Neural cell (in vitro differentiated cells): ENCODE measurements around the gene TBC1D30. TPM values are rescaled to one million over a fixed set of nuclear protein-coding genes. Genes with fewer than 3 reads are reported as not detected.

Experiments
- H2AFZ ChIP-seq: fragments of 200-600, 300-800 bp; sonication (generic), shearing (Covaris generic); 2 replicates; pipeline ENCODE4 v1.6.0; 2014; ENCODE audit warnings: low read depth, mild to moderate bottlenecking, antibody characterized with exemption, low read length, moderate library complexity
- H3F3A ChIP-seq: fragments of 200-600 bp; shearing (Covaris generic); 2 replicates; pipeline ENCODE4 v1.6.1; 2016; ENCODE audit warnings: mild to moderate bottlenecking, moderate library complexity, mixed read lengths, antibody characterized with exemption, low read length; ENCODE audit not compliant: insufficient read depth, poor library complexity, severe bottlenecking
- H3K27ac ChIP-seq: fragments of 200-600, 300-800 bp; sonication (generic), shearing (Covaris generic); 2 replicates; pipeline ENCODE4 v1.5.1; 2014; ENCODE audit warnings: mild to moderate bottlenecking, low read length, moderate library complexity
- H3K27me3 ChIP-seq: fragments of 300-800, 200-600 bp; sonication (generic), shearing (Covaris generic); 2 replicates; pipeline ENCODE4 v1.6.0; 2014; ENCODE audit warnings: mild to moderate bottlenecking, low read depth, low read length, moderate library complexity; ENCODE audit not compliant: insufficient read depth
- H3K36me3 ChIP-seq: fragments of 300-800, 200-600 bp; sonication (generic), shearing (Covaris generic); 2 replicates; pipeline ENCODE4 v1.5.1; 2014; ENCODE audit warnings: mild to moderate bottlenecking, antibody characterized with exemption, low read length, moderate library complexity; ENCODE audit not compliant: insufficient read depth
- H3K4me2 ChIP-seq: fragments of 300-800, 200-600 bp; sonication (generic), shearing (Covaris generic); 2 replicates; pipeline ENCODE4 v1.6.0; 2014; ENCODE audit warnings: mild to moderate bottlenecking, low read length
- H3K4me3 ChIP-seq: fragments of 300-800, 200-600 bp; sonication (generic), shearing (Covaris generic); 2 replicates; pipeline ENCODE4 v1.5.1; 2014; ENCODE audit warnings: mild to moderate bottlenecking, low read length, moderate library complexity
- H3K79me2 ChIP-seq: fragments of 200-600 bp; shearing (Covaris generic); replicated peaks from 2 replicates; pipeline ENCODE4 v1.6.0; 2014; ENCODE audit warnings: mild to moderate bottlenecking, low read length, moderate library complexity; ENCODE audit not compliant: insufficient read depth
- H3K9ac ChIP-seq: fragments of 300-800, 200-600 bp; sonication (generic), shearing (Covaris generic); 2 replicates; pipeline ENCODE4 v1.6.1; 2016; ENCODE audit warnings: mild to moderate bottlenecking, low read length, mixed read lengths
- H3K9me2 ChIP-seq: fragments of 200-600 bp; shearing (Covaris generic); 2 replicates; pipeline ENCODE4 v1.6.1; 2016; ENCODE audit warnings: mild to moderate bottlenecking, low read length, mixed read lengths; ENCODE audit not compliant: insufficient read depth
- H3K9me3 ChIP-seq: fragments of 200-600, 300-800 bp; sonication (generic), shearing (Covaris generic); 2 replicates; pipeline ENCODE4 v1.6.1; 2016; ENCODE audit warnings: mild to moderate bottlenecking, mixed run types, low read length, moderate library complexity, mixed read lengths
- H4K20me1 ChIP-seq: fragments of 200-600 bp; shearing (Covaris generic); 2 replicates; pipeline ENCODE4 v1.6.1; 2016; ENCODE audit warnings: mild to moderate bottlenecking, mixed run types; ENCODE audit not compliant: insufficient read depth
- EP300 ChIP-seq: fragments of 450-650 bp; conservative IDR thresholded peaks from 2 replicates; pipeline ENCODE4 v1.6.1; 2014; ENCODE audit warnings: antibody characterized with exemption, mild to moderate bottlenecking, moderate library complexity; ENCODE audit not compliant: poor library complexity, severe bottlenecking
- EZH2 ChIP-seq: fragments of 200-600, 300-800 bp; shearing (Covaris generic), sonication (generic); IDR thresholded peaks from 2 replicates; pipeline ENCODE4 v1.6.1; 2014; ENCODE audit warnings: antibody characterized with exemption, low read length, borderline replicate concordance, mild to moderate bottlenecking; ENCODE audit not compliant: insufficient read depth, poor library complexity, severe bottlenecking
- MXI1 ChIP-seq: fragments of 450-650 bp; conservative IDR thresholded peaks from 2 replicates; pipeline ENCODE4 v1.6.1; 2014; ENCODE audit warnings: antibody characterized with exemption, mild to moderate bottlenecking; ENCODE audit not compliant: poor library complexity, severe bottlenecking
- POLR2AphosphoS5 ChIP-seq: IDR thresholded peaks from 2 replicates; pipeline ENCODE4 v1.6.1; 2012
- RAD21 ChIP-seq: fragments of 450-650 bp; conservative IDR thresholded peaks from 2 replicates; pipeline ENCODE4 v1.6.1; 2014; ENCODE audit warnings: antibody characterized with exemption, mild to moderate bottlenecking, moderate library complexity
- SMC3 ChIP-seq: fragments of 450-650 bp; conservative IDR thresholded peaks from 2 replicates; pipeline ENCODE4 v1.6.1; 2014; ENCODE audit warnings: antibody characterized with exemption, mild to moderate bottlenecking, moderate library complexity; ENCODE audit not compliant: poor library complexity
- TAF1 ChIP-seq: IDR thresholded peaks from 2 replicates; pipeline ENCODE4 v1.6.1; 2012; ENCODE audit warnings: low read depth
- polyA plus RNA-seq: library from polyadenylated mRNA; depleted of rRNA; stranded (reverse); fragments of >200 nt; gene quantifications from 2 replicates; pipeline ENCODE4 v1.2.3, GENCODE V29; 2014
- TF ChIP-seq, protein P1 (sequence below): IDR thresholded peaks from 2 replicates; pipeline ENCODE4 v1.6.1; 2012; ENCODE audit warnings: borderline replicate concordance
- TF ChIP-seq, protein P2 (sequence below): fragments of 450-650 bp; IDR thresholded peaks from 2 replicates; pipeline ENCODE4 v1.5.1; 2014; ENCODE audit warnings: antibody characterized with exemption, mild to moderate bottlenecking, moderate library complexity; ENCODE audit not compliant: poor library complexity, severe bottlenecking

TBC1D30 gene
- polyA plus RNA-seq, 1 donor from 2014 or later = 17.6 TPM

DNA sequence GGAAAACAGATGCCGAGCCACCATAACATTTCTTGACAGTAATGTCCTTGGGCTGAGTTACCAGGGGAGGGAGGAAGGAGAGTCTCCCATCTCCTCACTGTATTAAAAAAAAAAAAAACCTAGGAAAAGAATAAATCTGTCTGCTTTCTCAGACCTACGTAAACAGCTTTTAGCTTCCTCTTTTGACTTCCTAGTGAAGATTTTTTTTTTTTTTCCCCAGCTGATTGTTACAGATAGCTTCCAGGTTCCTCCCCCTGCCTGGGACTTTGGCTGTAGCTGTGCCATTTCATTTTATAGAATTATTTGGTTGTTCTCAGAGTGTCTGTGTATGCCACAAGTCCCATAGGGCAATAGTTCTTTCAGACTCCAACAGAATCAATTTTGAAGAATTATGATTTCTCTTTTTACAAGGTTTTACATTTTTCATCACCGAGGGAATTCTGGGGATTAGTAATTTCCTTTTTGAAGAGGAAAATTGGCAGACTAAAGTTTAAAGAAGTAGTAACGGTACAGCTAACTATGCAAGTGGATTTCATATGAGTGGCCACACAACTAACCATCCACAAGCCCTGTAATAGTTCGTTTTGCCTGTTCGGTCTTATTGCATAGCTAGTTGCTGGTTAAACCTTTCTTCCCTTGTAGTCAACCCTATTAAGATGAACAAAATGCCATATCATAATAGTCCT, 42.1 kb upstream of the TBC1D30 start:
- H3K79me2 ChIP-seq = no peaks in the 10 kb centered on the region
- no peak overlapping the region for H3K27ac ChIP-seq
- no peaks in the 10 kb centered on the region for H3K9me2 ChIP-seq
- H3K4me2 ChIP-seq = no peak overlapping the region
- peak overlapping the region; percentile 67 for H3K4me3 ChIP-seq
- H2AFZ ChIP-seq = no peak overlapping the region
- H3K27me3 ChIP-seq = peaks cover 28% of the 10 kb centered on the region
- no peaks in the 10 kb centered on the region for H3K36me3 ChIP-seq
- TF ChIP-seq SMC3 (no peak), EP300 (no peak), TAF1 (no peak), MXI1 (no peak), EZH2 (no peak), RAD21 (no peak), POLR2AphosphoS5 (no peak)
- TF ChIP-seq, protein P1, sequence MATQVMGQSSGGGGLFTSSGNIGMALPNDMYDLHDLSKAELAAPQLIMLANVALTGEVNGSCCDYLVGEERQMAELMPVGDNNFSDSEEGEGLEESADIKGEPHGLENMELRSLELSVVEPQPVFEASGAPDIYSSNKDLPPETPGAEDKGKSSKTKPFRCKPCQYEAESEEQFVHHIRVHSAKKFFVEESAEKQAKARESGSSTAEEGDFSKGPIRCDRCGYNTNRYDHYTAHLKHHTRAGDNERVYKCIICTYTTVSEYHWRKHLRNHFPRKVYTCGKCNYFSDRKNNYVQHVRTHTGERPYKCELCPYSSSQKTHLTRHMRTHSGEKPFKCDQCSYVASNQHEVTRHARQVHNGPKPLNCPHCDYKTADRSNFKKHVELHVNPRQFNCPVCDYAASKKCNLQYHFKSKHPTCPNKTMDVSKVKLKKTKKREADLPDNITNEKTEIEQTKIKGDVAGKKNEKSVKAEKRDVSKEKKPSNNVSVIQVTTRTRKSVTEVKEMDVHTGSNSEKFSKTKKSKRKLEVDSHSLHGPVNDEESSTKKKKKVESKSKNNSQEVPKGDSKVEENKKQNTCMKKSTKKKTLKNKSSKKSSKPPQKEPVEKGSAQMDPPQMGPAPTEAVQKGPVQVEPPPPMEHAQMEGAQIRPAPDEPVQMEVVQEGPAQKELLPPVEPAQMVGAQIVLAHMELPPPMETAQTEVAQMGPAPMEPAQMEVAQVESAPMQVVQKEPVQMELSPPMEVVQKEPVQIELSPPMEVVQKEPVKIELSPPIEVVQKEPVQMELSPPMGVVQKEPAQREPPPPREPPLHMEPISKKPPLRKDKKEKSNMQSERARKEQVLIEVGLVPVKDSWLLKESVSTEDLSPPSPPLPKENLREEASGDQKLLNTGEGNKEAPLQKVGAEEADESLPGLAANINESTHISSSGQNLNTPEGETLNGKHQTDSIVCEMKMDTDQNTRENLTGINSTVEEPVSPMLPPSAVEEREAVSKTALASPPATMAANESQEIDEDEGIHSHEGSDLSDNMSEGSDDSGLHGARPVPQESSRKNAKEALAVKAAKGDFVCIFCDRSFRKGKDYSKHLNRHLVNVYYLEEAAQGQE = no peak
- TF ChIP-seq, protein P2, sequence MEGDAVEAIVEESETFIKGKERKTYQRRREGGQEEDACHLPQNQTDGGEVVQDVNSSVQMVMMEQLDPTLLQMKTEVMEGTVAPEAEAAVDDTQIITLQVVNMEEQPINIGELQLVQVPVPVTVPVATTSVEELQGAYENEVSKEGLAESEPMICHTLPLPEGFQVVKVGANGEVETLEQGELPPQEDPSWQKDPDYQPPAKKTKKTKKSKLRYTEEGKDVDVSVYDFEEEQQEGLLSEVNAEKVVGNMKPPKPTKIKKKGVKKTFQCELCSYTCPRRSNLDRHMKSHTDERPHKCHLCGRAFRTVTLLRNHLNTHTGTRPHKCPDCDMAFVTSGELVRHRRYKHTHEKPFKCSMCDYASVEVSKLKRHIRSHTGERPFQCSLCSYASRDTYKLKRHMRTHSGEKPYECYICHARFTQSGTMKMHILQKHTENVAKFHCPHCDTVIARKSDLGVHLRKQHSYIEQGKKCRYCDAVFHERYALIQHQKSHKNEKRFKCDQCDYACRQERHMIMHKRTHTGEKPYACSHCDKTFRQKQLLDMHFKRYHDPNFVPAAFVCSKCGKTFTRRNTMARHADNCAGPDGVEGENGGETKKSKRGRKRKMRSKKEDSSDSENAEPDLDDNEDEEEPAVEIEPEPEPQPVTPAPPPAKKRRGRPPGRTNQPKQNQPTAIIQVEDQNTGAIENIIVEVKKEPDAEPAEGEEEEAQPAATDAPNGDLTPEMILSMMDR = no peak
- H3K9ac ChIP-seq = no peak overlapping the region
- peaks cover 3% of the 10 kb centered on the region for H3F3A ChIP-seq
- no peaks in the 10 kb centered on the region for H3K9me3 ChIP-seq
- H4K20me1 ChIP-seq = no peaks in the 10 kb centered on the region

DNA sequence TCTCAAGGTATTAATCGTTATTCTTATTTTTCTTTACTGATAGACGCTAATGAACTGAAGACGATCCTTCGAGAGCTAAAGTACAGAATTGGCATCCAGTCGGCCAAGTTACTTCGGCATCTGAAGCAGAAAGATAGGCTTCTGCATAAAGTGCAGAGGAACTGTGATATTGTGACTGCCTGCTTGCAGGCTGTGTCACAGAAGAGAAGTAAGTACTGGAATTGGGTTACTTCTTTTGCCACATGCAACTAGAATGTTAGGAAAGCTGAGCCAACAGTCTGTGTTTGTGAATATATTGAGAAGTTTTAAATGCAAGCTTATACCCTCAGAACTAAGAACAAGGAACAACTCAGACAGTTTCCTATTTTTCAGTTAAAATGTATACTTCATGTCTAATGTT, 38.6 kb upstream of the TBC1D30 start:
- TF ChIP-seq POLR2AphosphoS5 (no peak), MXI1 (no peak), EZH2 (no peak), SMC3 (no peak), TAF1 (no peak), EP300 (no peak), RAD21 (no peak)
- TF ChIP-seq, protein P2 = no peak
- TF ChIP-seq, protein P1 = no peak
- Histone ChIP-seq H3K36me3 (no peaks in the 10 kb centered on the region), H3K4me2 (no peak overlapping the region), H3K9me3 (no peaks in the 10 kb centered on the region), H4K20me1 (no peaks in the 10 kb centered on the region), H3F3A (no peaks in the 10 kb centered on the region), H3K27ac (no peak overlapping the region), H3K9me2 (no peaks in the 10 kb centered on the region), H3K4me3 (no peak overlapping the region), H3K27me3 (peaks cover 12% of the 10 kb centered on the region), H2AFZ (no peak overlapping the region), H3K9ac (no peak overlapping the region), H3K79me2 (no peaks in the 10 kb centered on the region)
